Keratinocyte (primary cell): Measurements from ENCODE around the gene LHPP.

ENCODE experiments used
- CTCF ChIP-seq, 3 experiments: IDR thresholded peaks in 1 of 3; conservative IDR thresholded peaks in 1 of 3; optimal IDR thresholded peaks in 1 of 3; 2 replicates in 2 of 3; 3 replicates in 1 of 3; pipeline versions ENCODE3 to v1.5.1; 2011; ENCODE audit warnings: low read length in 3 of 3, mild to moderate bottlenecking in 3 of 3, moderate library complexity in 2 of 3, control low read depth in 1 of 3, inconsistent platforms in 1 of 3; ENCODE audit not compliant: insufficient read depth in 2 of 3; ENCODE audit errors: extremely low read depth in 1 of 3
- EZH2 ChIP-seq: IDR thresholded peaks from one replicate; pipeline ENCODE4 v1.6.1; 2012; ENCODE audit warnings: inconsistent platforms, mild to moderate bottlenecking, low read length, moderate library complexity

GRCh38 chr10:124557167-124557566, 95.5 kb downstream of the LHPP start:
- TF ChIP-seq CTCF (optimal IDR thresholded peaks at IDR 0.05 in 1 of 3, IDR thresholded peaks at IDR 0.05 in 1 of 3, conservative IDR thresholded peaks at IDR 0.05 in 1 of 3; ENCODE audit: extremely low read depth in 1 of 3, insufficient read depth in 2 of 3, low read length in 3 of 3) (no peak), EZH2 (no peak)
